SU-DHL-6 (cell line): Measurements from ENCODE around the gene LDLRAD3.

Experiments used
- CTCF ChIP-seq: fragments of 200-600 bp; sonication (generic); IDR thresholded peaks from one replicate; pipeline ENCODE4 v1.5.1; 2017; ENCODE audit warnings: antibody characterized with exemption, mild to moderate bottlenecking, low read length, moderate library complexity; ENCODE audit not compliant: insufficient read depth, poor library complexity, severe bottlenecking
- EZH2phosphoT487 ChIP-seq: fragments of 200-600 bp; sonication (generic), shearing (Covaris generic); conservative IDR thresholded peaks from 2 replicates; pipeline ENCODE4 v1.6.1; 2018; ENCODE audit warnings: mild to moderate bottlenecking, antibody characterized with exemption, low read length, moderate library complexity, mixed read lengths

- TF ChIP-seq CTCF (no peak), EZH2phosphoT487 (no peak)
These were observed 11.7 kb upstream of the LDLRAD3 start for GRCh38 chr11:35932121-35932520.
